ENCODE measurements around the gene ASIC4. TPM values are rescaled to one million over a fixed set of nuclear protein-coding genes. Genes with fewer than 3 reads are reported as not detected.
A peak's percentile ranks its signal among the peaks of the same experiment; 100 is the strongest.

ASIC4 gene
- total RNA-seq, 4 donors from 2014 or later: not detected

GRCh38 chr2:219552382-219553167, 38.3 kb downstream of the ASIC4 start:
- TF ChIP-seq CTCF (IDR thresholded peaks at IDR 0.05): no peak
- no peak for TF ChIP-seq EP300 (IDR thresholded peaks at IDR 0.05; ENCODE audit: low read depth)
- TF ChIP-seq POLR2AphosphoS5 (IDR thresholded peaks at IDR 0.05): peak in 1 of 3 donors; percentile 11
- H3K36me3 ChIP-seq: no peaks in the 10 kb centered on the region
- peak overlapping the region; percentile 45 to 61 (median 58) for H3K27ac ChIP-seq
- peaks cover 5 to 19% (median 12%) of the 10 kb centered on the region in 4 donors for H3K4me1 ChIP-seq
- H3K9me3 ChIP-seq: no peaks in the 10 kb centered on the region
- intact Hi-C loops (cut with DNase I; ENCODE audit: low total_unique reads) (loop anchor here (5.0 kb wide), 1 partner anchor 90 kb away; no protein-coding TSS in a partner anchor), in situ Hi-C loops (cut with MboI; ENCODE audit: low pct_ligation_motif_present in 1 of 4, low pct_unique_long_range_greater_than_20kb in 1 of 4, low sequenced_read_pairs in 3 of 4) (no loop called here)
- WGBS, 2 donors (ENCODE audit: low coverage in 1 of 2): 6% methylated on average over 44 of the region's 99 CpGs; no CpG with 5 or more reads in 1 of the 2 donors
- peak; percentile 90 for DNase-seq
- H3K27me3 ChIP-seq: peaks cover 32% of the 10 kb centered on the region
- H3K4me3 ChIP-seq: peak overlapping the region; percentile 39 to 72 (median 57)

- no peaks in the 10 kb centered on the region for H3K9me3 ChIP-seq
- H3K27me3 ChIP-seq: peaks cover 32% of the 10 kb centered on the region
- WGBS, 2 donors (ENCODE audit: low coverage in 1 of 2): 34% methylated on average over 7 of the region's 7 CpGs; no CpG with 5 or more reads in 1 of the 2 donors
- H3K4me3 ChIP-seq: peak overlapping the region in 3 of 4 donors; percentile 39 to 72 (median 54)
- intact Hi-C loops (cut with DNase I; ENCODE audit: low total_unique reads) (loop anchor here (5.0 kb wide), 1 partner anchor 89 kb away; no protein-coding TSS in a partner anchor), in situ Hi-C loops (cut with MboI; ENCODE audit: low pct_ligation_motif_present in 1 of 4, low pct_unique_long_range_greater_than_20kb in 1 of 4, low sequenced_read_pairs in 3 of 4) (no loop called here)
- H3K36me3 ChIP-seq: no peaks in the 10 kb centered on the region
- H3K4me1 ChIP-seq: peaks cover 5 to 19% (median 12%) of the 10 kb centered on the region in 4 donors
- TF ChIP-seq CTCF (IDR thresholded peaks at IDR 0.05) (no peak), EP300 (IDR thresholded peaks at IDR 0.05; ENCODE audit: low read depth) (no peak), POLR2AphosphoS5 (IDR thresholded peaks at IDR 0.05) (no peak), POLR2A (IDR thresholded peaks at IDR 0.05) (no peak)
- no peak for DNase-seq
- no peak overlapping the region for H3K27ac ChIP-seq
Observed at GRCh38 chr2:219553168-219553417, 38.8 kb downstream of the ASIC4 start.

GRCh38 chr2:219553463-219553963, 39.2 kb downstream of the ASIC4 start:
- DNase-seq: no peak
- TF ChIP-seq POLR2A (IDR thresholded peaks at IDR 0.05): no peak
- H3K9me3 ChIP-seq: no peaks in the 10 kb centered on the region
- intact Hi-C loops (cut with DNase I; ENCODE audit: low total_unique reads): loop anchor here (5.0 kb wide), 1 partner anchor 89 kb away; no protein-coding TSS in a partner anchor
- peaks cover 5 to 19% (median 12%) of the 10 kb centered on the region in 4 donors for H3K4me1 ChIP-seq
- H3K27me3 ChIP-seq: peaks cover 32% of the 10 kb centered on the region
- H3K4me3 ChIP-seq: no peak overlapping the region
- no peaks in the 10 kb centered on the region for H3K36me3 ChIP-seq
- WGBS, 2 donors (ENCODE audit: low coverage in 1 of 2): 40 to 87% methylated on average over 2 to 12 of the region's 12 CpGs
- H3K27ac ChIP-seq: no peak overlapping the region
- in situ Hi-C loops (cut with MboI; ENCODE audit: low pct_ligation_motif_present in 1 of 4, low pct_unique_long_range_greater_than_20kb in 1 of 4, low sequenced_read_pairs in 3 of 4): no loop called here

GRCh38 chr2:219554350-219554749, 40.1 kb downstream of the ASIC4 start:
- in situ Hi-C loops (cut with MboI; ENCODE audit: low pct_ligation_motif_present in 1 of 4, low pct_unique_long_range_greater_than_20kb in 1 of 4, low sequenced_read_pairs in 3 of 4): no loop called here
- Histone ChIP-seq H3K9me3 (no peaks in the 10 kb centered on the region), H3K27me3 (peaks cover 32% of the 10 kb centered on the region), H3K4me1 (peaks cover 5 to 19% (median 12%) of the 10 kb centered on the region in 4 donors), H3K4me3 (no peak overlapping the region), H3K27ac (no peak overlapping the region), H3K36me3 (no peaks in the 10 kb centered on the region)
- 88% methylated on average over 7 of the region's 15 CpGs; no CpG with 5 or more reads in 1 of the 2 donors for WGBS, 2 donors (ENCODE audit: low coverage in 1 of 2)
- DNase-seq: no peak
- intact Hi-C loops (cut with DNase I; ENCODE audit: low total_unique reads): loop anchor here (5.0 kb wide), 1 partner anchor 88 kb away; no protein-coding TSS in a partner anchor
- TF ChIP-seq POLR2A (IDR thresholded peaks at IDR 0.05) (no peak), POLR2AphosphoS5 (IDR thresholded peaks at IDR 0.05) (no peak), CTCF (IDR thresholded peaks at IDR 0.05) (no peak), EP300 (IDR thresholded peaks at IDR 0.05; ENCODE audit: low read depth) (no peak)

Measured in transverse colon (tissue), 4 donors.